NCI-H524 (cell line): ENCODE results near the gene FOXQ1.
"Not testable (repeated sequence)": the region's sequence is repeated elsewhere in the genome, so short reads cannot be mapped to it uniquely, and the experiment has no call there.

ENCODE experiments used
- DNase-seq, 2 experiments: peaks; one replicate each; lab custom pipeline; 2025; lab: John Stamatoyannopoulos, UW

FOXQ1 gene

DNA sequence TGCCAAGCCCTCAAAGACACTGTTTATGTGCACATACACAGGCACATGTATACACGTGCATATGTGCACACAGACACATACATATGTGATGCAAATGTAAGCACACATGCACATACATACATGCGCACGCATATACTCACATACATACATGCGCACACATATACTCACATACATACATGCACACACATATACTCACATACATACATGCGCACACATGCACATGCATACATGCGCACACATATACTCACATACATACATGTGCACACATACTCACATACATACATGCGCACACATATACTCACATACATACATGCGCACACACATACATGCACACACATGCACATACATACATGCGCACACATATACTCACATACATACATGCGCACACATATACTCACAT lies 20.5 kb upstream of the FOXQ1 start:
- DNase-seq, result no peak

DNA sequence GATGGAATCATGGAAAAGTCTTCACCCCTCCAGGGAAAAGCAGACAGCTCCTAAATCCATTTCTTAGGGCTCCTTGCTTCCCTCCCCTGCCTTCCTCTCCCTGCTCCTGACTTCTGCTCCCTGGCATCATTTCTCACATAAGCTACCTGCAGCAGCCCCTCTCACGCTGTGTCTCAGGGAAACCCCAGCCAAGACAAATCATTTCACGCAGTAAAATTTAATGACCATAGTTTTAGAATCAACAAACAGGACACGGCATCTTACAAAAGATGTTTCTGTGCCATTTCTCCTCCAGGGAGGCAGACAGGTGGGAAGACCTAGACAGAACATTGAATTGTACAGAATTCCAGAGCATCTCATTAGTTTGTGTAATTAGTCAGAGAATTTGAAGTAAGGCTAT lies 16.5 kb upstream of the FOXQ1 start:
- DNase-seq, result no peak

DNA sequence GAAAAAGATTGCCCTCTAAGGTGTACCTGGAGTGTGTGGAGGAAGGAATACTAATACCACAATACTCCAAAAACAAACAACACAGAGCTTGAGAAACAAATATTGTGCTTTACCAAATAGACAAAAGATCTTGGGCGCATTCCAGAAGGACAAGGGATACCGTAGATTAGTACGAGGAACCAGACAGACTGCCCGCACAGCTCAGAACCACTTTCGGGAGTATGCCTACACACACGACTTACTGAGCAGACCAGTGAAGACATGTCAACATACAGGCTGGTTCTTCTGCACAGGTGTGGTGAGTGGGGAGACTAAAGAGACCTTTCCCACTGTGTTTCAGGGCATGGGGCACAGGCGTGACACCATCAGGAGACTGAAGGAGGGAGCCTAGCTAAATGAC lies 15.8 kb upstream of the FOXQ1 start:
- no peak for DNase-seq

DNA sequence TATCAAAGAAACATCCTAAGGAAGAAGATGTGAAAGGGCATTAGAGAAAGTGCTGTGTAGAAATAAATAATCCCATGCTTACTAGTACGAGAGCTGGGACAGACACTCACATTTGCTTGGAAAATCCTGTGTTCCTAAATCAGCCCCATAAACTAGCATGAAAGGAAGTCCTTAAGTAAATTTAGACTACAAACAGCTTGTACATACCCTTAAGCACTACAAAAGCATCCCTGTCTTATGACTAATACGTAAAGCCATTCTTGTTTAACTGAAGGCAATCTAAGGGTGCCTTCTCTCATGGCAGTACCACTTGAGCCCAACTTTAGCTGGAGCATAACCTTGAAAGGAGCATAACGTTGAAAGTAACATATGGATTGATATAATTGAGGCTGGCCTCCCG lies 15.4 kb upstream of the FOXQ1 start:
- peak in 1 of 2 experiments; percentile 9 for DNase-seq

DNA sequence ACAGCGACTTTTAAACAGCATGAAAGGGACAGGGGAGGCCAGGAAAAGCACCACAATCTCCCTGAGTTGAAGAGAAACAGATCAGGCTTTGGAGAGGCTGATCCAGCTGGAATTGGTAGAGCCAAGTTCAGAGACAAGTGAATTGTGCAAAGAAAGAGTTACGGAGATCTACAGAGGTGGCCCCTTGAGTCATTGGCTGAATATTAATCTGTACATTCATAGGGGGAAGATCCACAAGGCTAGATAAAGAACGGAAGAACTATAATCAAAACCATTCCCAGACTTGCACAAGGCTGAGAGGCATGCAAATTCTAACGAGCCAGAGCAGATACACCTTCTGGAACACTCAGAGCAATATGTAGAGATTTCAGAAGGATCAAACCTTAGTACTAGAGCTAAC lies 14.2 kb upstream of the FOXQ1 start:
- DNase-seq, result no peak

DNA sequence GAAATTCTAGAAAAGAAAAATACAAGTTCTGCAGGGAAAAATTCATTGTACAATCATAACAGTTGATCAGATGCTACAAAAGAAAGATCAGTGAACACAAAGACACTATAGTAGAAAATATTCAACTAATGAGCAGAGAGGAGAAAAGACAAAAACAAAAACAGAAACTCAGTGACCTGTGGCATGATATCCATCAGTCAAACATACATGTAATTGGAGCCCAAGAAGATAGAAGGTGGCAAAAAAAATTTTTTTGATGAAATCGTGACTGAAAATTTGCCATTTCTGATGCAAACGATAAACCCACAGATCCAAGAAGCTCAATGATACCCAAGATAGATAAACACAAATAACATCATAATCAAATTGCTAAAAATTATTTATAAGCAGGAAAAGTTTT lies 13.1 kb upstream of the FOXQ1 start:
- DNase-seq, result no peak

DNA sequence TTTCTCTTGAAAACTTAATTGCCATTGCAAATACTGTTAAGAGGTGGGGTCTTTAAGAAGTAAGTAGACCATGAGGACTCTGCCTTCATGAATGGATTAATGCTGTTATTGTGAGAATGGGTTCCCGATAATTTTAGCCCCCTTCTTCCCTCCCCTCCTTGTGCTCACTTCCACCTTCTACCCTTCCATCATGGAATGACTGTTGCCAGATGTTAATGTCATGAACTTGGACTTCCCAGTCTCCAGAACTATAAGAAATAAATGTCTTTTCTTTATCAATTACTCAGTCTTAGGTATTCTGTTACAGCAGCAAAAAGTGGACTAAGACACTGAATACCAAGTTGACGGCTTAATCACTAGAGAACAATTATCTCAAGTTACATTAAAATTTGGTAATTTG lies 5.8 kb upstream of the FOXQ1 start:
- no peak for DNase-seq

DNA sequence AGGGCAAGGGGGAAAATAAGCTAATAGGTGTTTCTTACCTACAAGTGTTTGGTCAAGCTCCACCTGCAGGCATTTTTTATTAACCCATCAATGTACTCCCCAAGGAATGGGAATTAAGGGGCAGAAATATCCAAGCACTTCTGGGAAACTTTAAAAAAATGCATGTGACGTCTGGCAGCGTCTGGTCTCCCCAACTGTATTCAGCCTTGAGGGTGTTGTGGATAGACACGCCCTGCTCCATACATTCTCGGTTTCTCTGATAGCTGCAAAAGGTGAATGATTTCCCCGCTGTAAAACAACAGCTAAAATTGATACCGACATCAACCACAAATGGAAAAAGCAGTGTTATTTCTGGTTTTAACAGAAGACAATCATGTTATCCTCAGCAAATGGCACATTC lies 2.5 kb upstream of the FOXQ1 start:
- DNase-seq, result no peak

DNA sequence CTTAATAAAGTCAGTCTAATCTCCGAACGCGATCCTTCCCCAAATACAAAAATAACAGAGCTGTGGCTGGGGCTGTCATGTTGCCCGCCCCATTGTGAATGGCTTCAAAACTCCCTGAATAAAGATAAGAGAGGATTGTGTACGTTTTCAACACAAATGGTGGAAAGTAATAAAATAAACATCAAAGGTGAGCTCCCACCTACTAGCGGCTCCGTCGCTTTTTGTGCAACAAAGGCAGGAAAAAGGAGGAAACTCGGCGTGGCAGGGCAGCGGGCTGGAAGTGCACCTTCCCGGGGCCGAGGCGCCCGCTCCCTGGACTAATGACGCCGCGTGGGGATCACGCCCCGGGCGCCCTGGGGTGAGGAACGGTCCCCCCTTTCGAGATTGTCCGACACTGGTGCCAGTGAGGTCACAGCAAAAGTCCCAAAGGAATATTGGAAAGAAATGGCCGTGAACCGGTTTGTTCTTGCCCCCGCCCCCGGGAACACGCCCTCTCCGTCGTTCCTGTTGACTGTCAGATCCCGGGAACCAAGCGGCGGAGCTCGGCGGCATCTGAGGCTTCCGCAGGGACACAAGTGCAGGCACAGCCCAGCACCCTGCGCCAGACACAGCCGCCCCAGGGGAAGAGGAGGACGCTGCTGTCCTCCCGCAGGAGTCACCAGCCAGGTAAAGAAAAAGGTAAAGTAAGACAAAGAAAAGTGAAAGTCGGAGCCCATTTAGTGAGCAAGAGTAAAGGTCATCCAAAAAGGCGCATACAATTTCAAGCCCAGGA lies 1.1 kb upstream of the FOXQ1 start:
- peak in 1 of 2 experiments; percentile 25 for DNase-seq

DNA sequence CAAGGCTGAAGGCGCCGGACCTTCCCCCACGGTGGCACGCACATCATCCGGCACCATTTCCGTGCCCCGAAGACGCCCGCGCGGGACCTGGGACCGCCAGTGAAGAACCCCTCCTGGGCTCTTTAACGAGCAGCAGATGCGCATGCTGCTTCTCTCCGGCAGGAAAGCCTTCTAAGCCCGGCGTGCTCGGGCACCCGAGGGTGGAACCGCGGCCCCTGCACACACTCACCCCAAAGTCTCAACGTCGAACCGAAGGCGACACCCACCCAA lies 240 bp downstream of the FOXQ1 start:
- no peak for DNase-seq

DNA sequence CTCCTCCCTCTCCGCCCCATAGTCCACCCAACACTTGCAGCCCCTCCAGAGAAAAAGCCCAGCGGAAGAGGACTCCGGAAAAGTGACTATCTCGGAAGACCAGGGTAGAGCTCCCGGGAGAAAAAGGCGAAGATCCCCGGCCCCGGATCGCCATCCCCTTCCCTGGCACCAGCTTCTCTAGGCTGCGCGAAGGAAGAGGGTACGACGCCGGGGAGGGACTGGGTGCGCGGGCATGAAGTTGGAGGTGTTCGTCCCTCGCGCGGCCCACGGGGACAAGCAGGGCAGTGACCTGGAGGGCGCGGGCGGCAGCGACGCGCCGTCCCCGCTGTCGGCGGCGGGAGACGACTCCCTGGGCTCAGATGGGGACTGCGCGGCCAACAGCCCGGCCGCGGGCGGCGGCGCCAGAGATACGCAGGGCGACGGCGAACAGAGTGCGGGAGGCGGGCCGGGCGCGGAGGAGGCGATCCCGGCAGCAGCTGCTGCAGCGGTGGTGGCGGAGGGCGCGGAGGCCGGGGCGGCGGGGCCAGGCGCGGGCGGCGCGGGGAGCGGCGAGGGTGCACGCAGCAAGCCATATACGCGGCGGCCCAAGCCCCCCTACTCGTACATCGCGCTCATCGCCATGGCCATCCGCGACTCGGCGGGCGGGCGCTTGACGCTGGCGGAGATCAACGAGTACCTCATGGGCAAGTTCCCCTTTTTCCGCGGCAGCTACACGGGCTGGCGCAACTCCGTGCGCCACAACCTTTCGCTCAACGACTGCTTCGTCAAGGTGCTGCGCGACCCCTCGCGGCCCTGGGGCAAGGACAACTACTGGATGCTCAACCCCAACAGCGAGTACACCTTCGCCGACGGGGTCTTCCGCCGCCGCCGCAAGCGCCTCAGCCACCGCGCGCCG lies 822 bp downstream of the FOXQ1 start:
- peak in 1 of 2 experiments; percentile 45 for DNase-seq

DNA sequence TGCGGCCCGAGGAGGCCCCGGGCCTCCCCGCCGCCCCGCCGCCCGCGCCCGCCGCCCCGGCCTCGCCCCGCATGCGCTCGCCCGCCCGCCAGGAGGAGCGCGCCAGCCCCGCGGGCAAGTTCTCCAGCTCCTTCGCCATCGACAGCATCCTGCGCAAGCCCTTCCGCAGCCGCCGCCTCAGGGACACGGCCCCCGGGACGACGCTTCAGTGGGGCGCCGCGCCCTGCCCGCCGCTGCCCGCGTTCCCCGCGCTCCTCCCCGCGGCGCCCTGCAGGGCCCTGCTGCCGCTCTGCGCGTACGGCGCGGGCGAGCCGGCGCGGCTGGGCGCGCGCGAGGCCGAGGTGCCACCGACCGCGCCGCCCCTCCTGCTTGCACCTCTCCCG lies 1.5 kb downstream of the FOXQ1 start:
- no peak for DNase-seq

DNA sequence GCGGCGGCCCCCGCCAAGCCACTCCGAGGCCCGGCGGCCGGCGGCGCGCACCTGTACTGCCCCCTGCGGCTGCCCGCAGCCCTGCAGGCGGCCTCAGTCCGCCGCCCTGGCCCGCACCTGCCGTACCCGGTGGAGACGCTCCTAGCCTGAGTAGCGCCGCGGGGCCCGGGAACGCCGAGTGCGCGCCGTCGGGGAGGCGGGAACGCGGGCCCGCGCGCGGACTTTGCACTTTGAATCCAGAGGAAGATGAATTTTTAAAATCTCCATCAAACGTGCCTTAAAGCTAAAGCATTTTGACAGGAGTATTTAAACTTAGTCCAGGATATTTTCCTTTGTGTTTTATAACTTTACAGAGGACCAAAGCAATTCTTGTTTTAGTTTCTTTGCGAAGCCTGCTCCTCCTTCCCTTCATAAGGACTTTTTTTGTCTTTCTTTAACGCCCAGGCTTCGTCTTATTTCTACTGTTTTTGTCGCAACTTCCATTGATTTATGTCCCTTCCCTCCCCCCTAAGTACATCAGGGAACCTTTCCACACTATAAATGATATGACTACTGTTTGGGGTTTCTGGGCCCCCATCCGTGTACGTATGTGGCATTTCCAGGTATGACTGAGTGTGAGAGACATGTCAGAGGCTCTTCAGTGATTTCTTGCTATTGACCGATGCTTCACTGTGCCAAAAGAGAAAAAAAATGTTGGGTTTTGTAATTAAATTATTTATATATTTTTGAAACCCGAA lies 2.0 kb downstream of the FOXQ1 start:
- peak in 1 of 2 experiments; percentile 54 for DNase-seq

DNA sequence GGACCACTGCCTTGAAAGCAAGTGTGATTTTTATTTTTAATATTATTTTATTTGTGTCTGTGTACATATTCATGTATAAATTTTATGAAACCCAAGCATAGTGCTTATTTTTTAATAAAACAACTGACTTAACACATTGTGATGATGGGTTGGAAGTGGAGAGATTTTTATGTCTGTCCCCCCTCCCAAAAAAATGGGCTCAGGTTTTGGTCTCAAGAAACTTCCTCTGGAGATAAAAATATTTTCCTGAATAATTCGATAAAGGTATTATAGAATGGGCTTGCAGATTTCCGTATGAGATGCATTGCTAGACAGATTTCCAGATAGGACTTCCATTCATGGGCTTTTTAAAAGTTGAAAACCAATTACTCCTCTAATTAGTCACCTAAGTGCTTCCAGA lies 2.7 kb downstream of the FOXQ1 start:
- DNase-seq, result no peak

DNA sequence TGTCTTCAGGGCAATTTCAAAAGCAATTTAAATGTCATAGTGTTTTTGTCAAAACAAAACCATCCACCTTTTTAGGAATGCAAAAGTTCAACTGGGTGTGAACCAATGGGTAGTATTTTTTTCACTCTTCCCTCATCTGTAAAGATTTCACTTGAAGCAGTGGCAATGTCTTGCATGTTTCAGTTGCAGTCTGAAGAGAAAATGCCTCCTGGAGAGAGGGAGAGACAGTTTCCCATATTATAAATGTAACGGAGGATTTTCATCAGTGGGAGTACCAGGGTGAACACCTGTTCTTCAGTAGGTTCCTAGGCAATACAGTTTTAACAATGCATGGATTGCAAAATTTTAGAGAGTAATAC lies 3.3 kb downstream of the FOXQ1 start:
- no peak for DNase-seq

DNA sequence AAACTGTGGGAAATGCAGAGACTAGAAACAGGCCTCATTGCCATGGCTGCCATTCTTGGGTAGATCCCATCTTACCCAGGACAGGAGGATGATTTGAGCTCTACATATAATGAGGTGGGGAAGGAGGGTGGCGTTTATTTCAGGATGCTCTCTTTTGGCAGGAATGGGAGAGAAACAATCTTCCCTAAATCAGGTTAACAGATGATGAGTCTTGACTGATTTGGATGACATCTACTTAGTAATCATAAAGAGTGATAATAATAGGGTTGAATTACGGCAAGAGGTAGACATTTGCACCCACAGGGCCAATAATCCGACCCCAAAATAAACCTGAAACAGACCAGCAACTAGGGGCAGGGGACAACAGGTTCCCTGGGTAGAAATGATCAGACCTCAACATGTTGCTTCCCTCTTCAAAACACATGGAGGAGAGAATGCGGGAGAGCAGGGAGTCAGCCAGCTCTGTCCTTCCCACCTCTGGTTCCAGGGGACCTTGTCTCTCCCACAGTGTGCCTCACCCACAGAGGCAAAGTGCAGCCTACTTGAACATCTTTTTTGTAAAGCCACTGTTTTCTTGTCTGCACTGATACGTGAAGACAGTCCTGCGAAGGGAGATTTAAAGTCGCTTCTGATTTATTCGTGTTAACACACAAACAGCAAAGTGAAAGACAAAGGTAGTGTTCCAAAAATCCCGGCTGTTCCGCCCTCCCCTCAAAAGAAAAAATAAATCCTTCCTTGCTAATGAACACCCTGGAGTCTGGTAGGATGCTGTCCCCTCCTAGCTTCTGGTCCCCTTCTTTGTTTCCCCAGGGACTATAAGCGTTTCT lies 3.9 kb downstream of the FOXQ1 start:
- no peak for DNase-seq

DNA sequence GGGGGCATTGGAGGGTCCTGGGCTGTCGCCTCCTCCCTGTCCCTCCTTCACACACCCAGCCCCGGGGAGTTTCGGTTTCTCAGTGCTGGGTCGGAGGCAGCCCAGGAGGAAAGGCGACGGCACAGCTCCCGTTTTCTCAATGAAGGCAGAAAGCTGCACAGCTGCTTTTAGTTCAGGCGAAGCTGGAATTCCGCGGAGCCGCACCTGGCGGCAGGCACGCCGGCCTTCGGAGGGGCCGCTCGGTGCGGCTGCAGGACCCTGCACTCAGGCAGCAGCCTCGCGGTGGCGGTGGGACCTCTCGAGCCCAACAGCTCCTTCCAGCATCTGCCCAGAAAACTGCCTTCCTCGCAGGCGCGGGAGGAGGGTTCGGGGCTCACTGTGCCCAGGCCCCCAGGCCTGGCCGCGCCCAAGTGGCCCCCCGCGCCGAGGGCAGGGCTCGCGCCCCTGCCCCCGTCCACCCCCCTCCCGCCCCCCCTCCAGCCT lies 4.6 kb downstream of the FOXQ1 start:
- peak in 1 of 2 experiments; percentile 38 for DNase-seq

DNA sequence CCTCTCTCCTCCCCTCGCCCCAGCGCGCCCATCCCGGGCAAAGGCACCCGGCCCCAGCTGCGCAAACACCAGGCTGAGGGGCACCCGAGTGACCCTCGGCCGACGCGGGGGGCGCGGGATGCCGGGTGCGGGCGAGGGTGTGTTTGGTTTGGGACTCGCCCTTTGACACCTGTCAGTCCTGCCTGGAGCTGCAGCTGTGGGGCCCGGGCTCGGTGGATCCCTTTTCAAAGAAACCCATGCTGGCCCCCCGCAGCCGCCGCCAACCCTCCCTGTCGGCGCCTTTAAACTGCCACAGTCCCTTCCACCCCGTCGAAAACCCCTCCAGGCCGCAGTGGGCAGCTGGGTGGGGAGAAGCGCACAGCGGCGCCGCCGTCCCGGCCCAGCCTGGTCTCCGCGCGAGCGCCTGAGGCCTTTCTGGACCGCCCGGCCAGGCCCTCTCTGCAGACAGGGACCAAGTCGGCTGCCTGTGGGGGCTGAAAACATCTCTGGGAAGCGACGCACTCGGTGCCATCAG lies 5.5 kb downstream of the FOXQ1 start:
- no peak for DNase-seq

DNA sequence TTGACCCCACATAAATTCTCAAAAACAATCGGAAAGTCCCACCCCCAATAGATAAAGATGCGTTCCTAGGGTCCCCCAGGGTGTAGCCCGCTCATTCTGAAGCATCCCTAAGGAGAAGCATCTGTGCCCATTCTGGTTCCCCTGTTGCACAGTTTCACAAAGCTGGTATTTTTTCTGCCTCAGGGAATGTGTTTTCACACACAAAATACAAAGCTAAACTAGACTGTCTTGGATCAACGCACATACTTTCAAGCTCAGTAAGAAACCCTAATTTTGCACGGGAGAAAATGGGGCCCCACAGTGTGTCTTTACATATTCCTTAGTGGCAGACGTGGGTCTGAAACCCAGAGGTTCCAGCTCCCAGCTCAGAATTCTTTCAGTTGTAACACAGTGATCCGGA lies 6.1 kb downstream of the FOXQ1 start:
- DNase-seq, result no peak

DNA sequence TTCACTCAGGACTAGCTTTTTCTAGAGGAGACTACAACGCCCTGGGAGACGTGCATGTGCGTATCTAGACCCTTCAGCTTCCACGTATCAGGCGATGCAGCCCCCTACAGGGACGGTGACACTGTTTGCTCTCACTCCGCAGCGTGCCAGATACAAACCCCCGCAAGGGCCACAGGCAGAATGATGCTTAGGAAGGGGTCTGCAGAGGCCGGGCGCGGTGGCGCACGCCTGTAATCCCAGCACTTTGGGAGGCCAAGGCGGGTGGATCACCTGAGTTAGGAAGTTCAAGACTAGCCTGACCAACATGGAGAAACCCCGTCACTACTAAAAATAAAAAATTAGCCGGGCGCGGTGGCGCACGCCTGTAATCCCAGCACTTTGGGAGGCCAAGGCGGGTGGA lies 6.7 kb downstream of the FOXQ1 start:
- DNase-seq, result not testable (repeated sequence)

DNA sequence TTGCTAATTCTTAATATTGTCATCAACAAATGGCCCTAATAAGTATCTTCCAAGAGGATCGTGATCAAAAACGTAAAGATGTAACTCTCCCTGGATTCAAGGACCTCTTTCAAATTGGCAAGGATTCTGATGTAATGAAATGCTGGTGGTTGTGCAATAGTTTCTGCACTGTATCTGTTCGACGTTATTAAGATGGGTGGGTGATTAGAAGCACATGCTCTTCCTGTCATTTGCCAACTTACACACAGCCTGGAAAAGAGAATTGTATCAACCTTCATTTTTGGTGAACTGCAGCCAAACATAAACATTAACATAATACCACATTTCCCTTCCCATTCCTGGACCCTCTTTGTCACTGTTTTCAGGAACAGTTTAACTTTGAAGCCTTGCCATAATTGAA lies 9.8 kb downstream of the FOXQ1 start:
- no peak for DNase-seq

DNA sequence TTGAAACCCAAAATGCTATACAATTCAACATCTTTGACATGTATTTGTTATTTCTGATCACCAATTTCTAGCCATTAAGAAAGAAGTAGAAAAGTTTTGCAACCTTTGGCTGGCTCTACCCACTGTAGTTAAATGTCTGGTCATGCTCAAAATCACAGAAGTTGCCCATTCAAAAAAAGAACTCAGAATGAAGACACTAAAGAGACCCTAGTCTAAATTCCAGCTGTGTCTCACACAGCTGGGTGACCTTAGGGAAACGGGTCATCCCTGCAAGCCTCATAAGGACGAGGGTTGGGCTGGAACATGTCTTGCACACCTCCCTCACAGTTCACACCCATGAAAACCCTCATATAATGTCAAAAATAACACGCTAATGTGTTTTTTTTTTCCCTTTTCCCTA lies 10.3 kb downstream of the FOXQ1 start:
- no peak for DNase-seq
